Thymus (tissue), 14 donors: ENCODE data around the gene SRRM3. TPM values are rescaled to one million over a fixed set of nuclear protein-coding genes. Genes with fewer than 3 reads are reported as not detected.
A peak's percentile ranks its signal among the peaks of the same experiment; 100 is the strongest.
"Not testable (repeated sequence)": the region's sequence is repeated elsewhere in the genome, so short reads cannot be mapped to it uniquely, and the experiment has no call there.

Experiments used
- DNase-seq, 9 donors: peaks; one replicate each; pipeline ENCODE4 v3.0.0-alpha.2; 2013; ENCODE audit warnings: low spot score in 9 of 9, low read depth in 6 of 9, missing footprints in 1 of 9
- H3K27ac ChIP-seq, 2 donors: one replicate each; pipeline ENCODE4 v1.5.1; 2013; ENCODE audit warnings: control low read depth in 1 of 2, low read depth in 1 of 2, low read length in 1 of 2, mild to moderate bottlenecking in 1 of 2, moderate library complexity in 1 of 2
- H3K27me3 ChIP-seq, 2 donors: one replicate each; pipeline ENCODE4 v1.5.1; 2013; ENCODE audit warnings: low read length in 1 of 2; ENCODE audit not compliant: control insufficient read depth in 2 of 2, insufficient read depth in 1 of 2
- H3K36me3 ChIP-seq, 2 donors: one replicate each; pipeline ENCODE4 v1.5.1; 2013; ENCODE audit warnings: low read length in 1 of 2, mild to moderate bottlenecking in 1 of 2, moderate library complexity in 1 of 2; ENCODE audit not compliant: control insufficient read depth in 2 of 2, insufficient read depth in 2 of 2
- H3K4me1 ChIP-seq, 2 donors: one replicate each; pipeline ENCODE4 v1.5.1; 2013; ENCODE audit warnings: low read length in 2 of 2; ENCODE audit not compliant: control insufficient read depth in 2 of 2, insufficient read depth in 2 of 2
- H3K4me3 ChIP-seq, 2 donors: one replicate each; pipeline ENCODE4 v1.5.1; 2013; ENCODE audit warnings: low read length in 2 of 2, control low read depth in 1 of 2, mild to moderate bottlenecking in 1 of 2
- H3K9me3 ChIP-seq, 2 donors: one replicate each; pipeline ENCODE4 v1.5.1; 2013; ENCODE audit warnings: low read length in 1 of 2, mild to moderate bottlenecking in 1 of 2; ENCODE audit not compliant: control insufficient read depth in 2 of 2, insufficient read depth in 1 of 2
- WGBS: extraction: QIAGEN DNeasy Blood & Tissue Kit; methylation state at CpG from one replicate; pipeline ENCODE4 v1.1.7; 2013; 5-methylcytosine and 5-hydroxymethylcytosine counted together
- long read RNA-seq, 10 donors: transcript quantifications; one replicate each; lab custom pipeline, GENCODE V29; 2026
- polyA plus RNA-seq: library from polyadenylated mRNA; stranded (reverse); fragments of 200-250 nt; gene quantifications from one replicate; pipeline ENCODE4 v1.2.3, GENCODE V29; 2013
- total RNA-seq: library from RNA; stranded (reverse); fragments of 120-200 nt; gene quantifications from one replicate; pipeline ENCODE4 v1.2.4, GENCODE V29; 2013
- donor health status: healthy.

Gene SRRM3, protein sequence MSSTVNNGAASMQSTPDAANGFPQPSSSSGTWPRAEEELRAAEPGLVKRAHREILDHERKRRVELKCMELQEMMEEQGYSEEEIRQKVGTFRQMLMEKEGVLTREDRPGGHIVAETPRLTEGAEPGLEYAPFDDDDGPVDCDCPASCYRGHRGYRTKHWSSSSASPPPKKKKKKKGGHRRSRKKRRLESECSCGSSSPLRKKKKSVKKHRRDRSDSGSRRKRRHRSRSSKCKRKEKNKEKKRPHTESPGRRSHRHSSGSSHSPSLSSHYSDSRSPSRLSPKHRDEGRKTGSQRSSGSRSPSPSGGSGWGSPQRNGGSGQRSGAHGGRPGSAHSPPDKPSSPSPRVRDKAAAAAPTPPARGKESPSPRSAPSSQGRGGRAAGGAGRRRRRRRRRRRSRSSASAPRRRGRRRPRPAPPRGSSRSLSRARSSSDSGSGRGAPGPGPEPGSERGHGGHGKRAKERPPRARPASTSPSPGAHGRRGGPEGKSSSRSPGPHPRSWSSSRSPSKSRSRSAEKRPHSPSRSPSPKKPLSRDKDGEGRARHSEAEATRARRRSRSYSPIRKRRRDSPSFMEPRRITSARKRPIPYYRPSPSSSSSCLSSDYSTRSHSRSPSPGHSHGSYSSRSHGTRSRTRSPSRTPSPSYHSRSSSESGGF
- total RNA-seq (0.05 TPM), polyA plus RNA-seq (1.4 TPM)
- long read RNA-seq, donor 1 = 0 reads
- long read RNA-seq, donor 2 = 0 reads
- long read RNA-seq, donor 3 = 0 reads
- long read RNA-seq, donor 4 = 0 reads
- long read RNA-seq, donor 5 = 0 reads
- long read RNA-seq, donor 6 = 0 reads
- long read RNA-seq, donor 7 = 0 reads
- long read RNA-seq, donor 8 = 0 reads
- long read RNA-seq, donor 9 = 0 reads
- long read RNA-seq, donor 10 = 0 reads

- peaks cover 0 to 21% of the 10 kb centered on the region in 2 donors for H3K27me3 ChIP-seq
- no peak within 1 kb of the TSS for H3K4me3 ChIP-seq
- peak; percentile 30 to 83 (median 65) for DNase-seq
- H3K27ac ChIP-seq = no peak within 1 kb of the TSS
- no peaks in the 10 kb centered on the region for H3K9me3 ChIP-seq
- H3K36me3 ChIP-seq = no peaks in the 10 kb centered on the region
- H3K4me1 ChIP-seq = no peaks in the 10 kb centered on the region
- WGBS = 4% methylated on average over 57 of the region's 57 CpGs
Measured at GRCh38 chr7:76201732-76202665, at the start of gene SRRM3. SRRM3 (plus strand) TSS chr7:76201896; CDS start chr7:76235067, 33,171 bp downstream.

DNA sequence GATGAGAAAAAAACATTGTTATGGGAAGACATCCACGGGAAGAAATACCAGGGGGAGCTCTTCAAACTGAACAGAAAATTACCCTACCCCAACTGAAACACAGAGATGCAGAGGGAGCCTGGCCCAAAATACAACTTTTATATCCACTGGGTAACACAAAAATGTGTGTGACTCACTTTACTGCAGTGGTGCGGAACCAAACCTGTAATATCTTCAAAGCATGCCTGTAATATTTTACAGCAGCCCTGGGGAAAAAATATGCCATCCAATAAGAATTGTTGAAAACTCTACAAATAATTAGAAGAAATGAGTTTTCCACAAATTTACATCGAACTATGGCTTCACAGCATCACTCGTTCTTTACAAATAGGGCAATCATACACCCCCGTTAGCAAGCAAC lies 49.8 kb upstream of the SRRM3 start:
- no peak for DNase-seq
- Histone ChIP-seq H3K4me1 (peaks cover 10 to 19% of the 10 kb centered on the region in 2 donors), H3K27ac (no peak overlapping the region), H3K27me3 (peaks cover 0 to 10% of the 10 kb centered on the region in 2 donors), H3K9me3 (no peaks in the 10 kb centered on the region), H3K4me3 (no peak overlapping the region), H3K36me3 (no peaks in the 10 kb centered on the region)
- 86% methylated on average over 5 of the region's 5 CpGs for WGBS

GRCh38 chr7:76153571-76154230 lies 48.0 kb upstream of the SRRM3 start:
- WGBS = 53% methylated on average over 5 of the region's 5 CpGs

DNA sequence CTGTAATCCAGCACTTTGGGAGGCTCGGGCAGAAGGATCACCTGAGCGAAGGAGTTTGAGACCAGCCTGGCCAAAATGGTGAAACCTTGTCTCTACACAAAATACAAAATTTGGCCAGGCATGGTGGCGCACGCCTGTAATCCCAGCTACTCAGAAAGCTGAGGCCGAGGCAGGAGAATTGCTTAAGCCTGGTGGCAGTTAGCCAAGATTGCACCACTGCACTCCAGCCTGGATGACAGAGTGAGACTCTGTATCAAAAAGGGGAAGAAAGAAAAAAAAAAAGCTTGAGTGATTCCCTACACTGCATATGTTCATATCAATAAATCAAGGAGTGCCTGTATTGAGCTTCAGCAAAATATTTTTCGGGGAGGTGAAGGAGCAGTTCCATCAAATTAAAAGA lies 45.8 kb upstream of the SRRM3 start:
- WGBS = 74% methylated on average over 6 of the region's 6 CpGs
- no peak for DNase-seq
- H3K27ac ChIP-seq = no peak overlapping the region

More at GRCh38 chr7:76153571-76154230, 48.0 kb upstream of the SRRM3 start:
- peak in 6 of 9 donors; percentile 35 to 77 (median 42) for DNase-seq
- peaks cover 10 to 19% of the 10 kb centered on the region in 2 donors for H3K4me1 ChIP-seq
- not testable (repeated sequence) for H3K4me3 ChIP-seq, H3K9me3 ChIP-seq, H3K36me3 ChIP-seq, H3K27ac ChIP-seq, H3K27me3 ChIP-seq

GRCh38 chr7:76156992-76157685 lies 44.6 kb upstream of the SRRM3 start:
- not testable (repeated sequence) for H3K9me3 ChIP-seq, H3K36me3 ChIP-seq, DNase-seq, H3K4me3 ChIP-seq, H3K27ac ChIP-seq, H3K27me3 ChIP-seq
- peaks cover 10 to 19% of the 10 kb centered on the region in 2 donors for H3K4me1 ChIP-seq
- WGBS = 94% methylated on average over 2 of the region's 2 CpGs

More for the DNA sequence above, 45.8 kb upstream of the SRRM3 start:
- Histone ChIP-seq H3K9me3 (no peaks in the 10 kb centered on the region), H3K27me3 (no peaks in the 10 kb centered on the region), H3K4me3 (no peak overlapping the region), H3K4me1 (peaks cover 10 to 19% of the 10 kb centered on the region in 2 donors), H3K36me3 (no peaks in the 10 kb centered on the region)

GRCh38 chr7:76158416-76158815 lies 43.3 kb upstream of the SRRM3 start:
- WGBS = 96% methylated on average over 10 of the region's 10 CpGs
- H3K9me3 ChIP-seq, H3K36me3 ChIP-seq, DNase-seq, H3K27me3 ChIP-seq, H3K27ac ChIP-seq, H3K4me3 ChIP-seq: not testable (repeated sequence)
- peaks cover 4 to 10% of the 10 kb centered on the region in 2 donors for H3K4me1 ChIP-seq

- not testable (repeated sequence) for DNase-seq, H3K4me1 ChIP-seq, H3K36me3 ChIP-seq, H3K27ac ChIP-seq, H3K27me3 ChIP-seq, H3K4me3 ChIP-seq, H3K9me3 ChIP-seq
- 96% methylated on average over 10 of the region's 10 CpGs for WGBS
Measured at GRCh38 chr7:76162416-76163170, 39.1 kb upstream of the SRRM3 start.
